HG02852 (cell line): ENCODE results near the gene STAT5B.
"Not testable (repeated sequence)": the region's sequence is repeated elsewhere in the genome, so short reads cannot be mapped to it uniquely, and the experiment has no call there.

Experiments
- ATAC-seq: cut with Tn5 transposase; IDR thresholded peaks from one replicate; pipeline ENCODE4 v1.9.1; 2021; ENCODE audit warnings: mild to moderate bottlenecking, moderate library complexity; ENCODE audit not compliant: unreplicated experiment

The STAT5B gene

DNA sequence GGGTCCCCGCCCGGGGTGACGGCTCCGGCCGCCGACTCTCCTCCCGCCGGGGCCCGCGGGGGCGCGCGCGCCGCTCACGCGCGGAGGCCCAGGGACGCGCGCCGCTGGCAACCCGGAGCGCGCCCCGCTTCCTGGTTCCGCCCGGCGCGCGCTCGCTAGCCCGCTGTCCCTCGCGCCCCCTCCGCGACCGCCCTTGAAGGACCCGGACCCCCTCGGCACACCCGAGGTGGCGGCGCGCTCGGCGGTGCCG lies at the start of gene STAT5B:
Gene STAT5B, minus strand, starts transcription at position 33 of the 250 bp plus-strand sequence. CDS start 44,264 bp downstream, outside the sequence.
- peak; percentile 62 for ATAC-seq

DNA sequence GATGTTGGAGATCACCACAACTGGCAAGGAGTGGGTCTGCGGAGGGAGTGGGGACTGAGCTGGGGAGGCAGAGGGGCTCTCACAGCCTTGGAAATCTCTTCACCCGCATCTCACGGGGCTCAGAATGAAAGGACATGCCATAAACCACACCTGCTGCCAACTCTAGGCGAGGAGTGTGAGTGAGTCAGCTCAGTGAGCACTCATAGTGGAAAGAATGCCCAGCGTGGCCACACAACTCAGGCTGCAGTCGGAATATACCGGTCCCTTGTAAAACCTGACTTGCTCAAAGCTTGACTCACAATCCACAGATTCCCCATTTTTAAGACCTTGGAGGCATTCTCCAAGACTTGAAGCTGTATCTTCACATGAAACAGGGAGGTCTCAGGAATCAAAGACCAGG lies 48.8 kb upstream of the STAT5B start:
- ATAC-seq: no peak

DNA sequence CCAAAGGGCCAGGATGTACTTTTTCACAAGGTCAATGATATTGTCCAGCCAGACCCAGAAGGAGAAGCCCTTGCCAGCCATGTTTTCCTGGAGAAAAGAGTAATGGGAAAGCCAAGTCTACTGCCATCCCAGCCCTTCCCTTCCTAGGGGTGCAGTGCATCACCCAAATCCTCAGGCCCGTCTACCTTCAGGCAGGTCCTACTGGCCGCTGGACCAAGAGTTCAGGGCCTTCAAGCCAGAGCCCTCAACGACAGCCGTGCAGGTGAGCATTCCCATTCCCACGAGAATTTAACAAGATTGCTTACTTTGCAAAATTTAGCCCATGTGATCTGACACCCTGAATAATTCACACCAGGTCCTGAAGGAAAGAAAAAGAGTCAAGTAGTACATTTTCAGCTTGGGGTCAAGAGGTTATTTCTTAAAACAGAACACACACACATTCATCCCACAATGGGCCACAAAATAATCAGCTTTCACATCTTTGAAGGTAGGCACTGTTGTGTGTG lies 47.1 kb upstream of the STAT5B start:
- ATAC-seq: no peak

DNA sequence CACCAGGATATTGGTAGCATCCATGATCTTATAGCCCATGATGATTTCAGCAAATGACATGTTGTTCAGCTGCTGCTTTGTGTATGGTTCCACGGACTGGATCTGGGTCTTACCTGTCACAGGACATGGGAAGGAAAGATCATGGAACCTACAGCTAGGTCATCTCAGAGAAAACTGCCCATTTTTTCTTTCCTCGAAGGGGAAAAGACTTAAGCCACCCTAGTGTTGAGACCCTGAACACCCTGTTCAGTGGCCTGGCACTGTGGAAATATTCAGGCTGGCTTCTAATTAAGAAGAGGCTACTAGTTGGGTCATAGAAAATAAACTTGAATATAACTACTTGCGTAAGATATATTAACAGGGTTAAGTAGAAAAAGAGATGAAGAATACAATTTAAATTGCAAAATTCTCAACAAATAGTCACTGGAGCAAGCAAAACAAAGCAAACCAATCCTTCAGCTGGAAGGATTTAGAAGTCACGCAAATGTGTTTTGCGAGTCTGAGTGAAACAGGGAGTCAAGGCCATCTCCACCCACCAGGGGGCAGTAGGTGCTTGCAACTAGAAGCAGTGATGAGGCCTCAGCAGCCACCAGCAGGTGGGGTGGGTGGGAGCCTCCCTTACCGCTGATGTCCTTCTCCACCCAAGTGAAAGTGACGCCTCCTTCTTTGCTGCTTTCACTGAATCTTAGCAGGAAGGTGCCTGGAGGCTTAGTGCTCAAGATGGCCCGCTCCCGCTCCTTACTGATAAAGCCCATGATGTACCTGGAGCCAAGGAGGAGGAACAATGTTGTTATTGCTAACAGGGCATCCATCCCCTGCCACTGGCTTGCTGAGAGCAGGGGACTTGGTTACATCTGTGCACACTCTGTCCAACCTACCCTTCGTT lies 46.4 kb upstream of the STAT5B start:
- ATAC-seq: no peak

DNA sequence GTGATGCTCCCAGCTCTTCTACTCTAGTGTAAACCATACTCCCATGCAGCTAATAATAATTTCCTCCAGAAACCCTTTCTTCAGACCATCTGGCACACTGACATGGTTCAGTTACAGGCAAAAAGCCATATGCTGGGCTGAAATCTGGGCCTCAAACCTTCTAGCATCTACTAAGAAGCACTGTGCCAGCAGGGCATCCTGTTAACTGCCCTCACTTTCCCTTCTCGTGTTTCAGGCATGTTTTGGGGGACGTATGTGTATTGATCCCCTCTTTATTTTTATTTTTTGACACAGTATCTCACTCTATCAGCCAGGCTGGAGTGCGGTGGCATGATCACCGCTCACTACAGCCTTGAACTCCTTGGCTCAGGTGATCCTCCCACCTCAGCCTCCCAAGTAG lies 45.4 kb upstream of the STAT5B start:
- no peak for ATAC-seq

DNA sequence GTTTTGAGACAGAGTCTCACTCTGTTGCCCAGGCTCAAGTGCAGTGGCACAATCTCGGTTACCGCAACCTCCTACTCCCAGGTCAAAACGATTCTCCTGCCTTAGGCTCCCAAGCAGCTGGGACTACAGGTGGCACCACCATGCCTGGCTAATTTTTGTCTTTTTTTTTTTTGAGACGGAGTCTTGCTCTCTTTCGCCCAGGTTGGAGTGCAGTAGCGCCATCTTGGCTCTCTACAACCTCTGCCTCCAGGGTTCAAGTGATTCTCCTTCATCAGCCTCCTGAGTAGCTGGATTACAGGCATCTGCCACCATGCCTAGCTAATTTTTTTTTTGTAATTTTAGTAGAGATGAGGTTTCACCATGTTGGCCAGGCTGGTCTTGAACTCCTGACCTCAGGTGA lies 41.8 kb upstream of the STAT5B start:
- ATAC-seq: not testable (repeated sequence)

DNA sequence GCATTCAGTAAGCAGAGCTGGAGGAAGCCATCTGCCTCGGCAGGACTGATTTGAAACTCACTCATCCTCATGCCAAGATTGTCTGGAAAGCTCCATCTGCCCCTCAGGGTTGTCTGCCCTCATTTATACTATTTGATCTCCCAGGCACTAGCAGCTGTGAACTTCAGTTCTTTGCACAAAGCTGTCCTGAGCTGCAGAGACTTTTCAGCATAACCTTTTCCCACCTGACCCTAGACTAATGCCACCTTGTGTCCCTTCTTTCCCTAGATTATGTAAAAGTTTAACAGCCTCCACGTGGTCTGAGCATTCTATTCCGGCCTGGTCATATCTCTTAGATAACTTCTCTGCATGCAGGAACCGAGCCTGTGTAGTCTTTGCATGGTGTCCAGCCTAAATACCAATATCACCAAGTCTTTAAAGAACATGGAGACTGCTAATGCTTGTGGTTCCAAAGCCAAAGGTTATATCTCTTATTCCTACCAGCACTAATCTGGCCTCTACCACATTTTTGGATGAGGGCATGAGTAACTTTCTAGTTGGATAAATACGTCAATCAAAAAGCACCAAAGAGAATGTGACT lies 41.2 kb upstream of the STAT5B start:
- ATAC-seq: no peak

DNA sequence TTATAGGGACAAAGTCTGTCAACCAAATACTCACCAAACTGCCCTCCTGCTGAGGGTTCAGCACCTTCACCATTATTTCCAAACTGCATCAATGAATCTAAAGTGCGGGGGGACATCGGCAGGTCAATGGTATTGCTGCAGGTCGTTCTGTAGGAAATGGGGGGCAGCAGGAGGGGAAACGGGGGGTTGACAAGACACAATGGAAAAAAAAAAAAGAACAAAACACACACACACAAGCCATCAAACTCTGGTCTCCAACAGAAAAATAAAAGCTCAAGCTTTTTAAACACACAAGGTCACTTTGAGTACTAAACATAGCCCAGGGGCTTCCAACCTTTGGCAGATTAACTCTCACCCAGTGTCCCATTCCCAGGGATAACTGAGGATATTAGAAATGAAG lies 40.6 kb upstream of the STAT5B start:
- ATAC-seq: no peak

DNA sequence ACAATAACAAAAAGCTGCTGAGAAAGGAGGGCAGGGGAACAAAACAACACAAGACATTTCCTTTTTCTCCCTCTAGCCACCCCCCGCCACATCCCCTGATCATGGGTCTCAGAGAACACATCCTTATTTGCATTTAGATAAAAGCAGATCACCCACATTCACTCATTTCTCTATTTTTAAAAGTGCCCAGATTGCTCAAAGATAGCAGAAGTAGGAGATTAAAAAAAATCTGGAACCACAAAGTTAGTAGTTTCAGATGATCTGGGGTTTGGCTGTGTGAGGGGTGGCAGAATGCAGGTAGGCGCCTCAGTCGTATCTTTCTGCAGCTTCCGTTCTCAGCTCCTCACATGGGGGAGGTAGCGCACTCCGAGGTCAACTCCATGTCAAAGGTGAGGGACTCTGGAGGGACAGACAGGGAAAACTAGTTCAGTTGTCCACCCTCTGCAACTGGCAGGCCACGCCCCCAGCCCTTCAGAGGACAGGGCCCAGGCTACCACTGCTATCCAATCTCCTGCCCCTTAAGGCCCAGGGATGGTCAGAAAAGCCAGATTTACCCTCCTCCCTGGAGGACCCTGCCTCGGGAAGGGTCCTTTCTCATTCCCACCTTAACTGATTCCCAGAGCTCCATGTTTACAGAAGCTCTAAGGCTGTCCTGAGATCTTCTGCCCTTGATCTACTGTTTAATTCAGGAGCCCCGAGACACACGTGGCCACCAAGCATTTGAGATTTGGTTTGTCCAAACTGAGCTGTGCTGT lies 39.4 kb upstream of the STAT5B start:
- no peak for ATAC-seq

DNA sequence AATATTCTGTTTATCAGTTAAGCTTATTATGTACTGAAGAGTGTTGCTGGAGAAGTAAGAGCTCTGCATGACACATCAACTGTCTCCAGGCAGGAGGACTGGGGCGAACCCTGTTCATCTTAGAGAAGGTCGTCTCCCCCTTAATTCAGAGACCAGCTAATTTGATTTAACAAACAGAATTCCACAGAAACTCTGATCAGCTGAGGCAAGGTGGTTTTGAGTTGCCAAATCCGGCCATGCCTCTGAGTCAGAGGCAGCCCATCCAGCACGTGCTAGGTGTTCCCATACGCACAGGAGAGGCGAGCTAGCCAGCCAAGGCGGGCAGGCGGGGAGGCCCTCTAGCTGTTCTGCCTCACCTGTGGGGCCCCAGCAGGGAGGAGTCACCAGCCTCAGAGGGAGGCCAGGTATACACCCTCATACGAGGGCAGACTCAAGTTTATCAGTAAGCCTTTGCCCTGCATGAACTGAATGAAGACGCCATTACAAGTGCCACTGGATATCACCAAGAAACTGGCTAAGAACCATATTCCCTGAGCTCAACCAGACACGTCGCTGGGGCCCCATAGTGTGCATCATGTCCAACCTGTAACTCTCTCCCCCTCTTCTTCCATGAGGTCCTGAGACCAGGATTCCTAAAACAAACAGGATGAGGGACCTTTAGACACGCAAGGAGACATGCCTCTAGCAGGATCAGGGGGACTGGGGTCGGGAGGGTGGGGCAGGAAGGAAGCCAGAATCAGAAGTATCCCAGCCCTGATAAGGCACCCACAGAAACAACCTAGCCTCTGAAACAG lies 37.8 kb upstream of the STAT5B start:
- ATAC-seq: no peak

DNA sequence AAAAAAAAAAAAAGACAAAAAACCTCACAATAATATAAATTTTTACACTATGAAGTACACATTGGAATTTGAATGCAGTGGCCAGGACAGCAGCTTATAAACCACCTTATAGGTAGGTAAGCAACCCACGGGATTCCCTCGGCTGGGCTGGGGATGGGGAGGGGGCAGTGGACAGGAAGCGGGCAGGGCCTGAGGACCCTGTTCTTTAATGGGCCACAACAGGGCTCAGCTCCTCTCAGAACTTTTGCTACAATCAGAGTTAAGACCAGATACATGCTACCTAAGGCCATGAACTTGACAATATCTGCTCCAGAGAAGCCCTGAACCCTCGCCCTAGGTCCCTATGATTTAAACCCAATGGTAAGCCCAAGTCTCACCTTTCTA lies 37.2 kb upstream of the STAT5B start:
- no peak for ATAC-seq

DNA sequence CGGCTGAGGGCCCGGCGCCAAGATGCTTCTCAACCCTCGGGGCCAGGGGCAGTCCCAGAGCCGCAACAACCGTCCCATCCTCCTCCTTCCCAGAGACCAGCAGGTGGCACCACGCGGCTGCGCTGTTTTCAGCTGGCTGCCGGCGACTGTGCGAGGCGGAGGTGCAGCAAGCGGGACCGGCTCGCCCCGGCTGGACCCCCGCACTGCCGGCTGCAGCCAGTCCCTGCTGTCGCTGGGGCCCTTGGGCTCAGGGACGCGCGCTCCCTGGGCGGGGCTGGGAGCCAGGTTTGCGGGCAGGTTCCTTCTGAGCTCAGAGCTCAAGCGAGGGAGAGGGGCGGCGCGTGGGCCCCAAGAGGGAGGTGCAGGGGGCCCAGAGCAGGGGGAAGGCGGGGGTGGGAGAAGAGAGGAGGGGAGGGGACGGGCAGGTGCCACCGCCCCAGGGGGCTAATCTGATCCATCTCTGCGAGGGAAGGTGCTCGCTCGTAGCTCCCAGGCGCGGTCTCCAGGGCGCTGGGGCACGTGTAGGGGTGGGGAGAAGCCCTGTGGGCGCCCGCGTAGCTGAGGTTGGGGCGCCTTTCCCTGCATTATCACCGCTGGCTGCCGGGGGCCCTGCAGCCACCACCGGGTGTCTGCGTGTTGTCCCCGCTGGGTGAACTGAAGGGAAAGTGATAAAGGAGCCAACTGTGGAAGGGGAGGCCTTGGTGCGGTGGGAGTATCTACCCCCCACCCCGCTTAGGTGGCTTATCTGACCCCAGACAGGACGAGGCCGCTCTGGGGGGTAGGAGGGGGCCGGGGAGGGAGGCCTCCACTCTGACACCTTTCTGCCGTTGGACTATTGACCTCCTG lies 36.3 kb upstream of the STAT5B start:
- no peak for ATAC-seq

DNA sequence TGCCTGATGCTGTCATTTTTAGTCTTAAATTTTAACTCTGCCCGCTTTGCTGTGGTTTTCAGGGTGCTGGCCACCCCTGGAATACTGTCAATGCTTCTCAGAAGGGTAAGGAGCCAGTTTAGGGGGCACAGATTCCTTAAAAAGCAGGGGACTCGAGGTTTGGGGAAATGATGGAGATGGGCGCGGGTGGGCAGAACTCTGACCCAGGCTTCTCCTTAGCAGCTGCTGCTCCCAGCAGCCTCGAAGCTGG lies 35.8 kb upstream of the STAT5B start:
- no peak for ATAC-seq

DNA sequence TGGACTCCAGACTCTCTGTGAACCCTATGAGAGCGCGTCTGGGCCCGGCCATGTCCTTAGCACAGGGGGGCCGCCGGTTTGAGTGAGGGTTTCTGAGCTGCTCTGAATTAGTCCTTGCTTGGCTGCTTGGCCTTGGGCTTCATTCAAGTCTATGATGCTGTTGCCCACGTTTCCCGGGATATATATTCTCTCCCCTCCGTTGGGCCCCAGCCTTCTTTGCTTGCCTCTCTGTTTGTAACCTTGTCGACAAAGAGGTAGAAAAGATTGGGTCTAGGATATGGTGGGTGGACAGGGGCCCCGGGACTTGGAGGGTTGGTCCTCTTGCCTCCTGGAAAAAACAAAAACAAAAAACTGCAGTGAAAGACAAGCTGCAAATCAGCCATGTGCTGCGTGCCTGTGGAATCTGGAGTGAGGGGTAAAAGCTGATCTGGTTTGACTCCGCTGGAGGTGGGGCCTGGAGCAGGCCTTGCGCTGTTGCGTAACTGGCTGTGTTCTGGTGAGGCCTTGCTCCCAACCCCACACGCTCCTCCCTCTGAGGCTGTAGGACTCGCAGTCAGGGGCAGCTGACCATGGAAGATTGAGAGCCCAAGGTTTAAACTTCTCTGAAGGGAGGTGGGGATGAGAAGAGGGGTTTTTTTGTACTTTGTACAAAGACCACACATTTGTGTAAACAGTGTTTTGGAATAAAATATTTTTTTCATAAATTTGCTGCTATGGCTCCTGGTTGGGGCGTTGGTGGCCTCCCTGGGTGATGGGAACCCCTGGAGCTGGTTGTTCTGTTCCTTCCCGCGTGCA lies 35.2 kb upstream of the STAT5B start:
- no peak for ATAC-seq

DNA sequence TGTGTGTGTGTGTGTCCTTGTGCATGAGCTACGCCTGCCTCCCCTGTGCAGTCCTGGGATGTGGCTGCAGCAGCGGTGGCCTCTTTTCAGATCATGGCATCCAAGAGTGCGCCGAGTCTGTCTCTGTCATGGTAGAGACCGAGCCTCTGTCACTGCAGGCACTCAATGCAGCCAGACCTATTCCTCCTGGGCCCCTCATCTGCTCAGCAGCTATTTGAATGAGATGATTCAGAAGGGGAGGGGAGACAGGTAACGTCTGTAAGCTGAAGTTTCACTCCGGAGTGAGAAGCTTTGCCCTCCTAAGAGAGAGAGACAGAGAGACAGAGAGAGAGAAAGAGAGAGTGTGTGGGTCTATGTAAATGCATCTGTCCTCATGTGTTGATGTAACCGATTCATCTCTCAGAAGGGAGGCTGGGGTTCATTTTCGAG lies 34.6 kb upstream of the STAT5B start:
- no peak for ATAC-seq

DNA sequence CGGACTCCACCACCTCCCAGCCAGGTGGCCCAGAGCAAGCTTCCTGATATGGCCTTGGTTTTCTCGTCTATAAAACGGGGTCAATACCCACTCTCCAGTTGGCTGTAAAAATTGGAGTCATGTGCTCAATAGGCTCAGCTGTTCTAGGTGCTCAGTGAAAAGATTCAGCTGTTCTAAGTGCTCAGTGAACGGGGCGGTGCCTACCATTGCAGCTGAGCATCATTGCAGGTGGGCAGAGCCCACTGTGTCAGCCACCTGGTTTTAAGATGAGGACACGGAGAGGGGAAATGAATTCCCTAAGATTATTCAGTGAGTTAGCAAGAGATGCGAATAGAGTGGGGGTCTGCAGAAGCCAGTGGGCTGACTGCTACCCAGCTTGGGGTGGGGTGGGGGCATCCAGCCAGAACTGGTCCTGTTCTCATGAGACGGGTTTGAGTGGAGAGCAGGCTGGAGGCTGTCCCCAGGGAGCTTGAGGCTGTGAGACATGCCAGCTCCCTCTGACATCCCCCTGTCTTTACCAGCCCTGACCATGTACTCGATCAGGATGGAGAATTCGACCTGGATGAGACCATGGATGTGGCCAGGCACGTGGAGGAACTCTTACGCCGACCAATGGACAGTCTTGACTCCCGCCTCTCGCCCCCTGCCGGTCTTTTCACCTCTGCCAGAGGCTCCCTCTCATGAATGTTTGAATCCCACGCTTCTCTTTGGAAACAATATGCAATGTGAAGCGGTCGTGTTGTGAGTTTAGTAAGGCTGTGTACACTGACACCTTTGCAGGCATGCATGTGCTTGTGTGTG lies 34.0 kb upstream of the STAT5B start:
- ATAC-seq: no peak

DNA sequence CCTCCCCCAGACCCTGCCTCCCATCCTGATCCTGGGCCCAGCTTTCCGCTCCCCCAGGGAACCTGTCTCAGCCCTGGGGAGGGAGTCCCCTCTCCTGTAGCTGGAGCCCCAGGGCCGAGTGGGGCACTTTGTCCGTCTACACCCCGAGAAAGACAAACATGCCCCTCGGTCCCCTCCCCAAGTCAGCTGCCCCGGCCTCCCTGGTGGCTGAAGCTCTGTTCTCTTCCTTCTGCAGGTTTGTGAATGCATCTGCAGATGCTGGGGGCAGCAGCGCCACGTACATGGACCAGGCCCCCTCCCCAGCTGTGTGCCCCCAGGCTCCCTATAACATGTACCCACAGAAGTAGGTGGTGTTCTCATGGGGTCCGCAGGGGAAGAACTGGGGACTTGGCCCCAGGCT lies 33.0 kb upstream of the STAT5B start:
- no peak for ATAC-seq

DNA sequence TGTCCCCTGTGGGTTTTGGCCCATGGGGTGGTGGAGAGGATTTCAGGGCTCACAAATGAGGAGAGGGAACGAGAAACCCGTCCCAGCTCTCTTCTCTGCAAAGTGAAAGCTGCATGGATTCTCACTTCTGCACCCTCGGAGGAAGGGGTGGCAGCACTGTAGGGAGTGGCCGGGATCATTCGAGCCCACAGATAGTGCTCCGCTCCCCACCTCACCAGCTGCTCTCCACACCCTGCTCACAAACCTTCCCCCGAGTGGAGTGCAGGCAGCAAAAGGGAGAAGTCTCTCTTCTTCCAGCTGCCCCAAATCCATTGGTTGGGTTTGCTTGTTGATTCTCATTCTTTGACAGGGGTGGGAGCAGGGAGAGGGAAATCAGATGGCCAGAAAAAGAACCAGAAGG lies 32.3 kb upstream of the STAT5B start:
- ATAC-seq: no peak

DNA sequence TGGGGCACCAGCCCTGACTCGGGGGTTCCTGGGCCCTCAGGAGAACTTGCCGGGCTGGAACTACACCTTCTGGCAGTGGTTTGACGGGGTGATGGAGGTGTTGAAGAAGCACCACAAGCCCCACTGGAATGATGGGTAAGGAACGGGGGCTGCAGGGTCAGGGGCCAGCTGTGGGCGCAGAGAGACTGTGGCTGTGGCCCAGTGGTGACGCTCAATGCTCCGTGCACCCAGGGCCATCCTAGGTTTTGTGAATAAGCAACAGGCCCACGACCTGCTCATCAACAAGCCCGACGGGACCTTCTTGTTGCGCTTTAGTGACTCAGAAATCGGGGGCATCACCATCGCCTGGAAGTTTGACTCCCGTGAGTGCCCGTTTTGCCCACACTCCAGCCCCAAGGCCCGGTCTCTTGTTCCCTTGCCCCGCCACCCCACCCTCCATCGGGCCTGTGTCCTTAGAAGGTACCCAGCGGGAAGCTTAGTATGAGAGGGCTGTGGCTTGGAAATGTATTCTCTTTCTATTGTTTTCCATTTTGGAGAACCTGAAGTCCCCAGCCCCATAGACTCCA lies 31.3 kb upstream of the STAT5B start:
- ATAC-seq: no peak
